ENCODE results near the gene ALKBH2. TPM values are rescaled to one million over a fixed set of nuclear protein-coding genes. Genes with fewer than 3 reads are reported as not detected.

ALKBH2 gene
- total RNA-seq, 6 donors from 2014 or later = 1.9 to 16.4 (median 12.4) TPM

GRCh38 chr12:109137055-109137454 is 43.8 kb upstream of the ALKBH2 start:
- whole genome bisulfite sequencing, 2 donors = 79 to 87% methylated on average over 2 of the region's 2 CpGs
- no peak for TF ChIP-seq POLR2A (IDR thresholded peaks at IDR 0.05)
- peaks cover 0 to 4% (median 0%) of the 10 kb centered on the region in 4 donors for H3K4me1 ChIP-seq
- H3K27me3 ChIP-seq = no peaks in the 10 kb centered on the region
- no peaks in the 10 kb centered on the region for H3K36me3 ChIP-seq
- ATAC-seq (ENCODE audit: low FRiP score in 2 of 2) (no peak), DNase-seq (no peak)
- H3K27ac ChIP-seq = no peak overlapping the region
- no peak overlapping the region for H3K4me3 ChIP-seq
- no peaks in the 10 kb centered on the region for H3K9me3 ChIP-seq

GRCh38 chr12:109134186-109134917 is 41.1 kb upstream of the ALKBH2 start:
- peak overlapping the region in 1 of 4 donors; percentile 22 for H3K27ac ChIP-seq
- H3K4me3 ChIP-seq = no peak overlapping the region
- H3K4me1 ChIP-seq = peaks cover 0 to 4% (median 0%) of the 10 kb centered on the region in 4 donors
- ATAC-seq (ENCODE audit: low FRiP score in 2 of 2) (peak in 1 of 2 donors; percentile 62), DNase-seq (no peak)
- no peaks in the 10 kb centered on the region for H3K9me3 ChIP-seq
- H3K27me3 ChIP-seq = no peaks in the 10 kb centered on the region
- TF ChIP-seq CTCF (IDR thresholded peaks at IDR 0.05) (peak; percentile 29 to 54 (median 38)), POLR2A (IDR thresholded peaks at IDR 0.05) (no peak), POLR2AphosphoS5 (IDR thresholded peaks at IDR 0.05) (no peak), EP300 (IDR thresholded peaks at IDR 0.05) (no peak)
- H3K36me3 ChIP-seq = no peaks in the 10 kb centered on the region
- 52 to 60% methylated on average over 5 to 6 of the region's 6 CpGs for WGBS, 2 donors

- no peak overlapping the region for H3K4me3 ChIP-seq
- peaks cover 0 to 4% (median 0%) of the 10 kb centered on the region in 4 donors for H3K4me1 ChIP-seq
These were observed 38.1 kb upstream of the ALKBH2 start for GRCh38 chr12:109131154-109132050.

GRCh38 chr12:109130297-109131153 is 37.3 kb upstream of the ALKBH2 start:
- no peak for DNase-seq
- no peak for ATAC-seq (ENCODE audit: low FRiP score in 2 of 2)
- H3K36me3 ChIP-seq = no peaks in the 10 kb centered on the region
- no peak overlapping the region for H3K27ac ChIP-seq
- H3K4me1 ChIP-seq = peaks cover 0 to 4% (median 0%) of the 10 kb centered on the region in 4 donors
- 75 to 77% methylated on average over 11 to 15 of the region's 15 CpGs for WGBS, 2 donors
- H3K27me3 ChIP-seq = no peaks in the 10 kb centered on the region
- H3K4me3 ChIP-seq = no peak overlapping the region
- no peaks in the 10 kb centered on the region for H3K9me3 ChIP-seq
- TF ChIP-seq EP300 (IDR thresholded peaks at IDR 0.05) = no peak
- TF ChIP-seq CTCF (IDR thresholded peaks at IDR 0.05) = no peak
- TF ChIP-seq POLR2AphosphoS5 (IDR thresholded peaks at IDR 0.05) = no peak
- TF ChIP-seq POLR2A (IDR thresholded peaks at IDR 0.05) = no peak

More at GRCh38 chr12:109131154-109132050, 38.1 kb upstream of the ALKBH2 start:
- Histone ChIP-seq H3K9me3 (no peaks in the 10 kb centered on the region), H3K36me3 (no peaks in the 10 kb centered on the region), H3K27ac (no peak overlapping the region), H3K27me3 (no peaks in the 10 kb centered on the region)
- WGBS, 2 donors = 67 to 70% methylated on average over 24 of the region's 24 CpGs
- peak; percentile 38 to 39 for ATAC-seq (ENCODE audit: low FRiP score in 2 of 2)
- no peak for TF ChIP-seq POLR2A (IDR thresholded peaks at IDR 0.05)
- TF ChIP-seq CTCF (IDR thresholded peaks at IDR 0.05) = no peak
- no peak for TF ChIP-seq POLR2AphosphoS5 (IDR thresholded peaks at IDR 0.05)
- no peak for TF ChIP-seq EP300 (IDR thresholded peaks at IDR 0.05)
- DNase-seq = peak in 1 of 2 donors; percentile 46

Measured in upper lobe of left lung (tissue), 6 donors.